Measurements from ENCODE around the gene RBBP8NL.

- TF ChIP-seq POLR2AphosphoS5 (IDR thresholded peaks at IDR 0.05; ENCODE audit: low read depth), result no peak
- no peak for TF ChIP-seq CREB1 (CRISPR knock-in tag; IDR thresholded peaks at IDR 0.05; ENCODE audit: low read depth)
- no peak for TF ChIP-seq REST (IDR thresholded peaks at IDR 0.05; ENCODE audit: unreplicated experiment)
- no peak for TF ChIP-seq ZNF331 (CRISPR knock-in tag; IDR thresholded peaks at IDR 0.05; ENCODE audit: low read depth)
- TF ChIP-seq CTCF (conservative IDR thresholded peaks at IDR 0.05; ENCODE audit: low read depth in 2 of 2), result no peak
- no peak for TF ChIP-seq EZH2 (IDR thresholded peaks at IDR 0.05; ENCODE audit: low read depth, unreplicated experiment)
- TF ChIP-seq STAT1 (IDR thresholded peaks at IDR 0.05; ENCODE audit: unreplicated experiment), result no peak
- no peak for TF ChIP-seq EZH2phosphoT487 (IDR thresholded peaks at IDR 0.05; ENCODE audit: unreplicated experiment)
Measured at GRCh38 chr20:62364911-62365736, 62.2 kb downstream of the RBBP8NL start.

All from GM23338 (cell line).